ENCODE measurements around the gene GRIN1. TPM values are rescaled to one million over a fixed set of nuclear protein-coding genes. Genes with fewer than 3 reads are reported as not detected.
A peak's percentile ranks its signal among the peaks of the same experiment; 100 is the strongest.

GRIN1 gene
- total and polyA plus RNA-seq, 2 of the 13 experiments (the other 11 are each of a cell fraction or from before 2014, with no cell fraction given) = 0.13 TPM; not detected in 1

GRCh38 chr9:137148242-137148641 is 9.3 kb downstream of the GRIN1 start:
- no peak overlapping the region for H2AFZ ChIP-seq (ENCODE audit: low read length)
- H3K79me2 ChIP-seq (ENCODE audit: insufficient read depth, low read length) = no peaks in the 10 kb centered on the region
- in situ Hi-C loops (cut with HindIII; ENCODE audit: extremely low pct_ligation_motif_present, low pct_unique_long_range_greater_than_20kb) (no loop called here), intact Hi-C loops (cut with micrococcal nuclease; ENCODE audit: unreplicated experiment) (no loop called here)
- no peak overlapping the region for H3K27ac ChIP-seq (ENCODE audit: extremely low read length, insufficient read depth, low read length)
- CTCF ChIA-PET (ENCODE audit: low intra/inter-chr PET ratio, low total read pairs) = no interaction called here
- H3K4me2 ChIP-seq (ENCODE audit: low read depth, low read length) = no peak overlapping the region
- TF ChIP-seq ZNF775 (CRISPR knock-in tag; IDR thresholded peaks at IDR 0.05; ENCODE audit: borderline replicate concordance) = no peak
- TF ChIP-seq ZNF772 (CRISPR knock-in tag; IDR thresholded peaks at IDR 0.05) = no peak
- no peak for TF ChIP-seq EHMT2 (IDR thresholded peaks at IDR 0.05; ENCODE audit: borderline replicate concordance, low read depth, low read length)
- no peak for TF ChIP-seq TARDBP (CRISPR knock-in tag; IDR thresholded peaks at IDR 0.05)
- TF ChIP-seq ZNF484 (CRISPR knock-in tag; IDR thresholded peaks at IDR 0.05; ENCODE audit: borderline replicate concordance, low read depth) = no peak
- TF ChIP-seq NRL (CRISPR knock-in tag; IDR thresholded peaks at IDR 0.05; ENCODE audit: borderline replicate concordance) = no peak
- no peak for TF ChIP-seq CBX5 (CRISPR knock-in tag; IDR thresholded peaks at IDR 0.05; ENCODE audit: borderline replicate concordance)
- H3K9ac ChIP-seq (ENCODE audit: insufficient read depth, low read depth, low read length) = no peak overlapping the region
- POLR2A ChIA-PET = no interaction called here
- peak; percentile 10; the same call in 1 of the 3 replicates for ATAC-seq
- DNase-seq (ENCODE audit: low spot score) = no peak
- H3K9me3 ChIP-seq (ENCODE audit: low read length) = no peaks in the 10 kb centered on the region
- 20% methylated on average over 12 of the region's 27 CpGs for WGBS (ENCODE audit: low lambda C conversion rate)
- no peaks in the 10 kb centered on the region for H4K20me1 ChIP-seq (ENCODE audit: insufficient read depth, low read length)
- no peak overlapping the region for H3K4me3 ChIP-seq (replicated peaks in 1 of 3; ENCODE audit: insufficient read depth in 1 of 3, low read depth in 2 of 3, low read length in 3 of 3)
- H3K36me3 ChIP-seq (replicated peaks in 1 of 2; ENCODE audit: control insufficient read depth in 1 of 2, insufficient read depth in 2 of 2, low read length in 2 of 2) = no peaks in the 10 kb centered on the region
- no TSS peak for BruUV-seq (replicated peaks)
- FAIRE-seq = no peak
- H3K27me3 ChIP-seq (ENCODE audit: control insufficient read depth in 1 of 2, insufficient read depth in 2 of 2, low read length in 2 of 2) = peaks cover 8 to 47% of the 10 kb centered on the region in 2 experiments; a peak in 4 of 5 replicates
- peaks cover 30% of the 10 kb centered on the region for H3K4me1 ChIP-seq (ENCODE audit: insufficient read depth, low read length)

- WGBS (ENCODE audit: low lambda C conversion rate) = 59% methylated on average over 13 of the region's 19 CpGs
- intact Hi-C loops (cut with micrococcal nuclease; ENCODE audit: unreplicated experiment) (no loop called here), in situ Hi-C loops (cut with HindIII; ENCODE audit: extremely low pct_ligation_motif_present, low pct_unique_long_range_greater_than_20kb) (no loop called here)
- H2AFZ ChIP-seq (ENCODE audit: low read length) = no peak overlapping the region
- ChIA-PET CTCF (ENCODE audit: low intra/inter-chr PET ratio, low total read pairs) (no interaction called here), POLR2A (no interaction called here)
- peaks cover 8 to 43% of the 10 kb centered on the region in 2 experiments; a peak in 4 of 5 replicates for H3K27me3 ChIP-seq (ENCODE audit: control insufficient read depth in 1 of 2, insufficient read depth in 2 of 2, low read length in 2 of 2)
- DNase-seq (ENCODE audit: low spot score) (no peak), ATAC-seq (no peak), FAIRE-seq (no peak)
- H3K4me2 ChIP-seq (ENCODE audit: low read depth, low read length) = no peak overlapping the region
- H3K9me3 ChIP-seq (ENCODE audit: low read length) = no peaks in the 10 kb centered on the region
- no peak overlapping the region for H3K9ac ChIP-seq (ENCODE audit: insufficient read depth, low read depth, low read length)
- peaks cover 30% of the 10 kb centered on the region for H3K4me1 ChIP-seq (ENCODE audit: insufficient read depth, low read length)
- H3K79me2 ChIP-seq (ENCODE audit: insufficient read depth, low read length) = no peaks in the 10 kb centered on the region
- no TSS peak for BruUV-seq (replicated peaks)
- H3K27ac ChIP-seq (ENCODE audit: extremely low read length, insufficient read depth, low read length) = no peak overlapping the region
- no peak for TF ChIP-seq PRMT3 (CRISPR knock-in tag; IDR thresholded peaks at IDR 0.05; ENCODE audit: borderline replicate concordance, low read depth)
- TF ChIP-seq ZNF619 (CRISPR knock-in tag; IDR thresholded peaks at IDR 0.05) = no peak
- no peak for TF ChIP-seq ZNF33A (CRISPR knock-in tag; IDR thresholded peaks at IDR 0.05; ENCODE audit: borderline replicate concordance)
- TF ChIP-seq ZSCAN12 (CRISPR knock-in tag; IDR thresholded peaks at IDR 0.05) = no peak
- TF ChIP-seq MAX (IDR thresholded peaks at IDR 0.05) = no peak
- TF ChIP-seq ZNF292 (CRISPR knock-in tag; IDR thresholded peaks at IDR 0.05; ENCODE audit: borderline replicate concordance, low read depth) = no peak
- no peak for TF ChIP-seq PHB2 (IDR thresholded peaks at IDR 0.05; ENCODE audit: partially characterized antibody)
- H3K4me3 ChIP-seq (replicated peaks in 1 of 3; ENCODE audit: insufficient read depth in 1 of 3, low read depth in 2 of 3, low read length in 3 of 3) = no peak overlapping the region
- H3K36me3 ChIP-seq (replicated peaks in 1 of 2; ENCODE audit: control insufficient read depth in 1 of 2, insufficient read depth in 2 of 2, low read length in 2 of 2) = no peaks in the 10 kb centered on the region
- no peaks in the 10 kb centered on the region for H4K20me1 ChIP-seq (ENCODE audit: insufficient read depth, low read length)
Observed at GRCh38 chr9:137148661-137149060, 9.7 kb downstream of the GRIN1 start.

All from HepG2 (cell line).